SK-N-SH treated with all-trans-retinoic acid at 6 μM for 48 hours (cell line): Measurements from ENCODE around the gene C10orf143.

Experiments used
- ATAC-seq: fragments of 200-7000 bp; cut with Tn5 transposase; 3 replicates; pipeline ENCODE4 v1.9.1; 2020; ENCODE audit warnings: mild to moderate bottlenecking, moderate library complexity
- ARNTL ChIP-seq: fragments of 450-650 bp; formaldehyde crosslinking; IDR thresholded peaks from 2 replicates; pipeline ENCODE4 v1.5.0; 2020; ENCODE audit warnings: low read depth, mild to moderate bottlenecking, moderate library complexity, borderline replicate concordance
- BACH2 ChIP-seq: fragments of 250-450 bp; sonication (Bioruptor Pico); IDR thresholded peaks from 2 replicates; pipeline ENCODE4 v1.9.0; 2021; ENCODE audit warnings: mild to moderate bottlenecking, borderline replicate concordance
- CSDC2 ChIP-seq: fragments of 250-450 bp; sonication (Bioruptor Pico); IDR thresholded peaks from 2 replicates; pipeline ENCODE4 v1.5.0; 2020; ENCODE audit warnings: mild to moderate bottlenecking, moderate library complexity
- ESRRG ChIP-seq: fragments of 250-450 bp; sonication (Bioruptor Pico); IDR thresholded peaks from 2 replicates; pipeline ENCODE4 v1.6.1; 2021; ENCODE audit warnings: mild to moderate bottlenecking
- GLIS3 ChIP-seq: fragments of 250-450 bp; sonication (Bioruptor Pico); IDR thresholded peaks from 2 replicates; pipeline ENCODE4 v1.5.0; 2020; ENCODE audit warnings: mild to moderate bottlenecking, moderate library complexity
- ISL1 ChIP-seq: fragments of 250-450 bp; sonication (Bioruptor Pico); IDR thresholded peaks from 2 replicates; pipeline ENCODE4 v2.1.2; 2022; ENCODE audit warnings: mild to moderate bottlenecking, moderate library complexity
- OSR1 ChIP-seq: fragments of 250-450 bp; sonication (Bioruptor Pico); IDR thresholded peaks from 2 replicates; pipeline ENCODE4 v1.8.0; 2022; ENCODE audit warnings: moderate library complexity, mild to moderate bottlenecking, inconsistent platforms
- PPARA ChIP-seq: fragments of 250-450 bp; sonication (Bioruptor Pico); IDR thresholded peaks from 2 replicates; pipeline ENCODE4 v1.5.0; 2020; ENCODE audit warnings: mild to moderate bottlenecking, borderline replicate concordance
- RARB ChIP-seq: fragments of 250-450 bp; sonication (Bioruptor Pico); IDR thresholded peaks from 2 replicates; pipeline ENCODE4 v1.8.0; 2021; ENCODE audit warnings: mild to moderate bottlenecking, moderate library complexity
- SNAI2 ChIP-seq: fragments of 250-450 bp; sonication (Bioruptor Pico); IDR thresholded peaks from 2 replicates; pipeline ENCODE4 v1.5.0; 2020; ENCODE audit warnings: mild to moderate bottlenecking, moderate library complexity
- TCF4 ChIP-seq: fragments of 250-450 bp; sonication (Bioruptor Pico); IDR thresholded peaks from 2 replicates; pipeline ENCODE4 v1.8.0; 2021; ENCODE audit warnings: mild to moderate bottlenecking, moderate library complexity, borderline replicate concordance
- TOX ChIP-seq: fragments of 250-450 bp; sonication (Bioruptor Pico); IDR thresholded peaks from 2 replicates; pipeline ENCODE4 v1.8.0; 2021; ENCODE audit warnings: mild to moderate bottlenecking, moderate library complexity, borderline replicate concordance
- ZFP3 ChIP-seq: fragments of 250-450 bp; sonication (Bioruptor Pico); IDR thresholded peaks from 2 replicates; pipeline ENCODE4 v1.5.0; 2020; ENCODE audit warnings: mild to moderate bottlenecking, moderate library complexity
- ZFP30 ChIP-seq: fragments of 450-650 bp; formaldehyde crosslinking; IDR thresholded peaks from 2 replicates; pipeline ENCODE4 v1.5.0; 2022; ENCODE audit warnings: mild to moderate bottlenecking, moderate library complexity
- ZNF565 ChIP-seq: fragments of 450-650 bp; formaldehyde crosslinking; conservative IDR thresholded peaks from 2 replicates; pipeline ENCODE4 v1.5.0; 2020; ENCODE audit warnings: low read depth, mild to moderate bottlenecking, moderate library complexity
- ZNF70 ChIP-seq: fragments of 450-650 bp; formaldehyde crosslinking; IDR thresholded peaks from 2 replicates; pipeline ENCODE4 v1.5.0; 2020; ENCODE audit warnings: mild to moderate bottlenecking, moderate library complexity
- ZNF8 ChIP-seq: fragments of 450-650 bp; formaldehyde crosslinking; IDR thresholded peaks from 2 replicates; pipeline ENCODE4 v1.5.0; 2020; ENCODE audit warnings: mild to moderate bottlenecking, moderate library complexity
- TF ChIP-seq, protein P1 (sequence below): fragments of 250-450 bp; sonication (Bioruptor Pico); IDR thresholded peaks from 2 replicates; pipeline ENCODE4 v1.5.0; 2020; ENCODE audit warnings: mild to moderate bottlenecking, moderate library complexity
- TF ChIP-seq, protein P2 (sequence below): fragments of 250-450 bp; sonication (Bioruptor Pico); IDR thresholded peaks from 2 replicates; pipeline ENCODE4 v1.5.1; 2021; ENCODE audit warnings: mild to moderate bottlenecking, moderate library complexity
- TF ChIP-seq, protein P3 (sequence below): fragments of 250-450 bp; sonication (Bioruptor Pico); IDR thresholded peaks from 2 replicates; pipeline ENCODE4 v1.8.0; 2021; ENCODE audit warnings: low read depth, mild to moderate bottlenecking, moderate library complexity, borderline replicate concordance
- TF ChIP-seq, protein P4 (sequence below): fragments of 250-450 bp; sonication (Bioruptor Pico); IDR thresholded peaks from 2 replicates; pipeline ENCODE4 v1.8.0; 2020; ENCODE audit warnings: mild to moderate bottlenecking, moderate library complexity, borderline replicate concordance
- TF ChIP-seq, protein P5 (sequence below): fragments of 250-450 bp; sonication (Bioruptor Pico); IDR thresholded peaks from 2 replicates; pipeline ENCODE4 v1.5.1; 2020; ENCODE audit warnings: low read depth, mild to moderate bottlenecking, moderate library complexity

C10orf143 gene

DNA sequence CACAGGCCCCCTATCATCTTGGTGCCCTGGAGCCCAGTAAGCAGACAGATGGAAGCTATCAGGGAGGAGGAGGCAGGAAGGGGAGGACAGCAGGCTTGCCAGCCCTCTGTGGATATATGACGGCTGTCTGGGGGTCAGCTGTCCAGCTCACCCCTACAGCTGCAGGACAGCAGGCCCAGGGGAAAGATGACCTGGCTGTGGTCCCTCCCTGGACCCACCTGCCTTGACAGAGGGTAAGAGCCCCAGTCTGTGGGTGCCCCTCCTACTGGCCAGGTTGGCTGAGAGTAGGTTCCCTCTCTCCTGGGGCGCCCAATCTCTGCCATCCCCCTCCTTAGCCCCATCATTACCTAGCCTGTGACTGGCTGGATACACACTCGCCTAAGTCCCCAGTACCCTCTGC, 62.5 kb downstream of the C10orf143 start:
- ATAC-seq: no peak
- TF ChIP-seq ZFP30 (no peak), ZNF565 (CRISPR knock-in tag) (no peak), TOX (CRISPR knock-in tag) (no peak), ZNF8 (no peak), ARNTL (CRISPR knock-in tag) (no peak), RARB (CRISPR knock-in tag) (no peak), ZFP3 (no peak), ISL1 (CRISPR knock-in tag) (no peak), CSDC2 (CRISPR knock-in tag) (no peak), SNAI2 (CRISPR knock-in tag) (no peak), ESRRG (CRISPR knock-in tag) (no peak), ZNF70 (no peak), PPARA (CRISPR knock-in tag) (no peak), OSR1 (CRISPR knock-in tag) (no peak), TCF4 (no peak)
- TF ChIP-seq, protein P1, sequence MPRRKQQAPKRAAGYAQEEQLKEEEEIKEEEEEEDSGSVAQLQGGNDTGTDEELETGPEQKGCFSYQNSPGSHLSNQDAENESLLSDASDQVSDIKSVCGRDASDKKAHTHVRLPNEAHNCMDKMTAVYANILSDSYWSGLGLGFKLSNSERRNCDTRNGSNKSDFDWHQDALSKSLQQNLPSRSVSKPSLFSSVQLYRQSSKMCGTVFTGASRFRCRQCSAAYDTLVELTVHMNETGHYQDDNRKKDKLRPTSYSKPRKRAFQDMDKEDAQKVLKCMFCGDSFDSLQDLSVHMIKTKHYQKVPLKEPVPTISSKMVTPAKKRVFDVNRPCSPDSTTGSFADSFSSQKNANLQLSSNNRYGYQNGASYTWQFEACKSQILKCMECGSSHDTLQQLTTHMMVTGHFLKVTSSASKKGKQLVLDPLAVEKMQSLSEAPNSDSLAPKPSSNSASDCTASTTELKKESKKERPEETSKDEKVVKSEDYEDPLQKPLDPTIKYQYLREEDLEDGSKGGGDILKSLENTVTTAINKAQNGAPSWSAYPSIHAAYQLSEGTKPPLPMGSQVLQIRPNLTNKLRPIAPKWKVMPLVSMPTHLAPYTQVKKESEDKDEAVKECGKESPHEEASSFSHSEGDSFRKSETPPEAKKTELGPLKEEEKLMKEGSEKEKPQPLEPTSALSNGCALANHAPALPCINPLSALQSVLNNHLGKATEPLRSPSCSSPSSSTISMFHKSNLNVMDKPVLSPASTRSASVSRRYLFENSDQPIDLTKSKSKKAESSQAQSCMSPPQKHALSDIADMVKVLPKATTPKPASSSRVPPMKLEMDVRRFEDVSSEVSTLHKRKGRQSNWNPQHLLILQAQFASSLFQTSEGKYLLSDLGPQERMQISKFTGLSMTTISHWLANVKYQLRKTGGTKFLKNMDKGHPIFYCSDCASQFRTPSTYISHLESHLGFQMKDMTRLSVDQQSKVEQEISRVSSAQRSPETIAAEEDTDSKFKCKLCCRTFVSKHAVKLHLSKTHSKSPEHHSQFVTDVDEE (CRISPR knock-in tag): no peak
- TF ChIP-seq, protein P2, sequence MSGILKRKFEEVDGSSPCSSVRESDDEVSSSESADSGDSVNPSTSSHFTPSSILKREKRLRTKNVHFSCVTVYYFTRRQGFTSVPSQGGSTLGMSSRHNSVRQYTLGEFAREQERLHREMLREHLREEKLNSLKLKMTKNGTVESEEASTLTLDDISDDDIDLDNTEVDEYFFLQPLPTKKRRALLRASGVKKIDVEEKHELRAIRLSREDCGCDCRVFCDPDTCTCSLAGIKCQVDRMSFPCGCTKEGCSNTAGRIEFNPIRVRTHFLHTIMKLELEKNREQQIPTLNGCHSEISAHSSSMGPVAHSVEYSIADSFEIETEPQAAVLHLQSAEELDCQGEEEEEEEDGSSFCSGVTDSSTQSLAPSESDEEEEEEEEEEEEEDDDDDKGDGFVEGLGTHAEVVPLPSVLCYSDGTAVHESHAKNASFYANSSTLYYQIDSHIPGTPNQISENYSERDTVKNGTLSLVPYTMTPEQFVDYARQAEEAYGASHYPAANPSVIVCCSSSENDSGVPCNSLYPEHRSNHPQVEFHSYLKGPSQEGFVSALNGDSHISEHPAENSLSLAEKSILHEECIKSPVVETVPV: no peak
- TF ChIP-seq, protein P3, sequence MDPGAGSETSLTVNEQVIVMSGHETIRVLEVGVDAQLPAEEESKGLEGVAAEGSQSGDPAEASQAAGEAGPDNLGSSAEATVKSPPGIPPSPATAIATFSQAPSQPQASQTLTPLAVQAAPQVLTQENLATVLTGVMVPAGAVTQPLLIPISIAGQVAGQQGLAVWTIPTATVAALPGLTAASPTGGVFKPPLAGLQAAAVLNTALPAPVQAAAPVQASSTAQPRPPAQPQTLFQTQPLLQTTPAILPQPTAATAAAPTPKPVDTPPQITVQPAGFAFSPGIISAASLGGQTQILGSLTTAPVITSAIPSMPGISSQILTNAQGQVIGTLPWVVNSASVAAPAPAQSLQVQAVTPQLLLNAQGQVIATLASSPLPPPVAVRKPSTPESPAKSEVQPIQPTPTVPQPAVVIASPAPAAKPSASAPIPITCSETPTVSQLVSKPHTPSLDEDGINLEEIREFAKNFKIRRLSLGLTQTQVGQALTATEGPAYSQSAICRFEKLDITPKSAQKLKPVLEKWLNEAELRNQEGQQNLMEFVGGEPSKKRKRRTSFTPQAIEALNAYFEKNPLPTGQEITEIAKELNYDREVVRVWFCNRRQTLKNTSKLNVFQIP (CRISPR knock-in tag): no peak
- TF ChIP-seq, protein P4, sequence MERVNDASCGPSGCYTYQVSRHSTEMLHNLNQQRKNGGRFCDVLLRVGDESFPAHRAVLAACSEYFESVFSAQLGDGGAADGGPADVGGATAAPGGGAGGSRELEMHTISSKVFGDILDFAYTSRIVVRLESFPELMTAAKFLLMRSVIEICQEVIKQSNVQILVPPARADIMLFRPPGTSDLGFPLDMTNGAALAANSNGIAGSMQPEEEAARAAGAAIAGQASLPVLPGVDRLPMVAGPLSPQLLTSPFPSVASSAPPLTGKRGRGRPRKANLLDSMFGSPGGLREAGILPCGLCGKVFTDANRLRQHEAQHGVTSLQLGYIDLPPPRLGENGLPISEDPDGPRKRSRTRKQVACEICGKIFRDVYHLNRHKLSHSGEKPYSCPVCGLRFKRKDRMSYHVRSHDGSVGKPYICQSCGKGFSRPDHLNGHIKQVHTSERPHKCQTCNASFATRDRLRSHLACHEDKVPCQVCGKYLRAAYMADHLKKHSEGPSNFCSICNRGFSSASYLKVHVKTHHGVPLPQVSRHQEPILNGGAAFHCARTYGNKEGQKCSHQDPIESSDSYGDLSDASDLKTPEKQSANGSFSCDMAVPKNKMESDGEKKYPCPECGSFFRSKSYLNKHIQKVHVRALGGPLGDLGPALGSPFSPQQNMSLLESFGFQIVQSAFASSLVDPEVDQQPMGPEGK (CRISPR knock-in tag): no peak
- TF ChIP-seq, protein P5, sequence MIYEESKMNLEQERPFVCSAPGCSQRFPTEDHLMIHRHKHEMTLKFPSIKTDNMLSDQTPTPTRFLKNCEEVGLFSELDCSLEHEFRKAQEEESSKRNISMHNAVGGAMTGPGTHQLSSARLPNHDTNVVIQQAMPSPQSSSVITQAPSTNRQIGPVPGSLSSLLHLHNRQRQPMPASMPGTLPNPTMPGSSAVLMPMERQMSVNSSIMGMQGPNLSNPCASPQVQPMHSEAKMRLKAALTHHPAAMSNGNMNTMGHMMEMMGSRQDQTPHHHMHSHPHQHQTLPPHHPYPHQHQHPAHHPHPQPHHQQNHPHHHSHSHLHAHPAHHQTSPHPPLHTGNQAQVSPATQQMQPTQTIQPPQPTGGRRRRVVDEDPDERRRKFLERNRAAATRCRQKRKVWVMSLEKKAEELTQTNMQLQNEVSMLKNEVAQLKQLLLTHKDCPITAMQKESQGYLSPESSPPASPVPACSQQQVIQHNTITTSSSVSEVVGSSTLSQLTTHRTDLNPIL: no peak
- TF ChIP-seq, all 23 proteins: peak for 0

DNA sequence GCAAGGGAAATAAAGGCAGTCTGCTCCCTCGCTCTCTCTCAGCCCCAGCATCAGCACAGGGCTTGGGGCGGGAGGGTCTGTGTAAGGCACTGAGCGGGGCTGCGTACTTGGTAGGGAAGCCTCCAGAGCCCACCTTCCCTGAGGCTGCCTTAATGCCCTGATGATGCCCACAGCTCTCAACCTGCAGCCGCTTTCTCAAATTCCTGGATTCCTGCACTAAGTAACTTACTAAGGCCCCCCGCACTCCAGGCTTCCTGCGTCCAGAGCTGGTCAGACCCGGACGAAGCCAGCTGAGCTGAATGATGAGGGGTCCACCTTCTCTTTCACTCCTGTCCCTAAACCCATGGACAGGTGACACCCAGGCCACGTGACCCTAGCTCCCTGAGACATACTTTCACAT, 63.3 kb downstream of the C10orf143 start:
- TF ChIP-seq OSR1 (CRISPR knock-in tag) (no peak), ZNF70 (no peak), ZNF565 (CRISPR knock-in tag) (no peak), GLIS3 (CRISPR knock-in tag) (no peak), TOX (CRISPR knock-in tag) (no peak), ZFP3 (no peak), ESRRG (CRISPR knock-in tag) (no peak), ISL1 (CRISPR knock-in tag) (no peak), CSDC2 (CRISPR knock-in tag) (no peak), ZFP30 (no peak), BACH2 (CRISPR knock-in tag) (no peak), SNAI2 (CRISPR knock-in tag) (no peak), RARB (CRISPR knock-in tag) (no peak), ZNF8 (no peak)
- TF ChIP-seq, protein P1 (CRISPR knock-in tag): no peak
- ATAC-seq: no peak
